Neural cell (in vitro differentiated cells): ENCODE results near the gene ABRAXAS1. TPM values are rescaled to one million over a fixed set of nuclear protein-coding genes. Genes with fewer than 3 reads are reported as not detected.

Experiments used
- H2AFZ ChIP-seq: fragments of 200-600, 300-800 bp; sonication (generic), shearing (Covaris generic); 2 replicates; pipeline ENCODE4 v1.6.0; 2014; ENCODE audit warnings: low read depth, mild to moderate bottlenecking, antibody characterized with exemption, low read length, moderate library complexity
- H3F3A ChIP-seq: fragments of 200-600 bp; shearing (Covaris generic); 2 replicates; pipeline ENCODE4 v1.6.1; 2016; ENCODE audit warnings: mild to moderate bottlenecking, moderate library complexity, mixed read lengths, antibody characterized with exemption, low read length; ENCODE audit not compliant: insufficient read depth, poor library complexity, severe bottlenecking
- H3K27ac ChIP-seq: fragments of 200-600, 300-800 bp; sonication (generic), shearing (Covaris generic); 2 replicates; pipeline ENCODE4 v1.5.1; 2014; ENCODE audit warnings: mild to moderate bottlenecking, low read length, moderate library complexity
- H3K27me3 ChIP-seq: fragments of 300-800, 200-600 bp; sonication (generic), shearing (Covaris generic); 2 replicates; pipeline ENCODE4 v1.6.0; 2014; ENCODE audit warnings: mild to moderate bottlenecking, low read depth, low read length, moderate library complexity; ENCODE audit not compliant: insufficient read depth
- H3K36me3 ChIP-seq: fragments of 300-800, 200-600 bp; sonication (generic), shearing (Covaris generic); 2 replicates; pipeline ENCODE4 v1.5.1; 2014; ENCODE audit warnings: mild to moderate bottlenecking, antibody characterized with exemption, low read length, moderate library complexity; ENCODE audit not compliant: insufficient read depth
- H3K4me2 ChIP-seq: fragments of 300-800, 200-600 bp; sonication (generic), shearing (Covaris generic); 2 replicates; pipeline ENCODE4 v1.6.0; 2014; ENCODE audit warnings: mild to moderate bottlenecking, low read length
- H3K4me3 ChIP-seq: fragments of 300-800, 200-600 bp; sonication (generic), shearing (Covaris generic); 2 replicates; pipeline ENCODE4 v1.5.1; 2014; ENCODE audit warnings: mild to moderate bottlenecking, low read length, moderate library complexity
- H3K79me2 ChIP-seq: fragments of 200-600 bp; shearing (Covaris generic); replicated peaks from 2 replicates; pipeline ENCODE4 v1.6.0; 2014; ENCODE audit warnings: mild to moderate bottlenecking, low read length, moderate library complexity; ENCODE audit not compliant: insufficient read depth
- H3K9ac ChIP-seq: fragments of 300-800, 200-600 bp; sonication (generic), shearing (Covaris generic); 2 replicates; pipeline ENCODE4 v1.6.1; 2016; ENCODE audit warnings: mild to moderate bottlenecking, low read length, mixed read lengths
- H3K9me2 ChIP-seq: fragments of 200-600 bp; shearing (Covaris generic); 2 replicates; pipeline ENCODE4 v1.6.1; 2016; ENCODE audit warnings: mild to moderate bottlenecking, low read length, mixed read lengths; ENCODE audit not compliant: insufficient read depth
- H3K9me3 ChIP-seq: fragments of 200-600, 300-800 bp; sonication (generic), shearing (Covaris generic); 2 replicates; pipeline ENCODE4 v1.6.1; 2016; ENCODE audit warnings: mild to moderate bottlenecking, mixed run types, low read length, moderate library complexity, mixed read lengths
- H4K20me1 ChIP-seq: fragments of 200-600 bp; shearing (Covaris generic); 2 replicates; pipeline ENCODE4 v1.6.1; 2016; ENCODE audit warnings: mild to moderate bottlenecking, mixed run types; ENCODE audit not compliant: insufficient read depth
- EP300 ChIP-seq: fragments of 450-650 bp; conservative IDR thresholded peaks from 2 replicates; pipeline ENCODE4 v1.6.1; 2014; ENCODE audit warnings: antibody characterized with exemption, mild to moderate bottlenecking, moderate library complexity; ENCODE audit not compliant: poor library complexity, severe bottlenecking
- EZH2 ChIP-seq: fragments of 200-600, 300-800 bp; shearing (Covaris generic), sonication (generic); IDR thresholded peaks from 2 replicates; pipeline ENCODE4 v1.6.1; 2014; ENCODE audit warnings: antibody characterized with exemption, low read length, borderline replicate concordance, mild to moderate bottlenecking; ENCODE audit not compliant: insufficient read depth, poor library complexity, severe bottlenecking
- MXI1 ChIP-seq: fragments of 450-650 bp; conservative IDR thresholded peaks from 2 replicates; pipeline ENCODE4 v1.6.1; 2014; ENCODE audit warnings: antibody characterized with exemption, mild to moderate bottlenecking; ENCODE audit not compliant: poor library complexity, severe bottlenecking
- POLR2AphosphoS5 ChIP-seq: IDR thresholded peaks from 2 replicates; pipeline ENCODE4 v1.6.1; 2012
- RAD21 ChIP-seq: fragments of 450-650 bp; conservative IDR thresholded peaks from 2 replicates; pipeline ENCODE4 v1.6.1; 2014; ENCODE audit warnings: antibody characterized with exemption, mild to moderate bottlenecking, moderate library complexity
- REST ChIP-seq: IDR thresholded peaks from 2 replicates; pipeline ENCODE4 v1.6.1; 2012; ENCODE audit warnings: borderline replicate concordance
- SMC3 ChIP-seq: fragments of 450-650 bp; conservative IDR thresholded peaks from 2 replicates; pipeline ENCODE4 v1.6.1; 2014; ENCODE audit warnings: antibody characterized with exemption, mild to moderate bottlenecking, moderate library complexity; ENCODE audit not compliant: poor library complexity
- TAF1 ChIP-seq: IDR thresholded peaks from 2 replicates; pipeline ENCODE4 v1.6.1; 2012; ENCODE audit warnings: low read depth
- polyA plus RNA-seq: library from polyadenylated mRNA; depleted of rRNA; stranded (reverse); fragments of >200 nt; gene quantifications from 2 replicates; pipeline ENCODE4 v1.2.3, GENCODE V29; 2014
- TF ChIP-seq, protein P1 (sequence below): fragments of 450-650 bp; IDR thresholded peaks from 2 replicates; pipeline ENCODE4 v1.5.1; 2014; ENCODE audit warnings: antibody characterized with exemption, mild to moderate bottlenecking, moderate library complexity; ENCODE audit not compliant: poor library complexity, severe bottlenecking

ABRAXAS1 gene
- polyA plus RNA-seq, 1 donor from 2014 or later = 1.1 TPM

DNA sequence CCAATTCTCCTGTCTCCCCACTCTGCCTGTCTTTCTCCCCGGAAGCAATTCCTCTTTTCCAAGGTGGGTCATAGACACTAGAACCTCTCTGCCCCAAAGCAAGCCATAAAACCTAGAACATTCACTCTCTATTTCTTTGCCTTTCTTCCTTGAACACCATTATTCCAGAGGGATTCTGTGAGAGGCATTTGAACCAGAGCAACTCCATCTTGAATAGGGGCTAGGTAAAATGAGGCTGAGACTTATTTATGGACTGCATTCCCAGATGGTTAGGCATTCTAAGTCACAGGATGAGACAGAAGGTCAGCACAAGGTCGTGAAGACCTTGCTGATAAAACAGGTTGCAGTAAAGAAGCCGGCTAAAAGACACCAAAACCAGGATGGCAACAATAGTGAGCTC lies 37.3 kb upstream of the ABRAXAS1 start:
- no peaks in the 10 kb centered on the region for H3K27me3 ChIP-seq
- no peak for TF ChIP-seq RAD21
- TF ChIP-seq, protein P1, sequence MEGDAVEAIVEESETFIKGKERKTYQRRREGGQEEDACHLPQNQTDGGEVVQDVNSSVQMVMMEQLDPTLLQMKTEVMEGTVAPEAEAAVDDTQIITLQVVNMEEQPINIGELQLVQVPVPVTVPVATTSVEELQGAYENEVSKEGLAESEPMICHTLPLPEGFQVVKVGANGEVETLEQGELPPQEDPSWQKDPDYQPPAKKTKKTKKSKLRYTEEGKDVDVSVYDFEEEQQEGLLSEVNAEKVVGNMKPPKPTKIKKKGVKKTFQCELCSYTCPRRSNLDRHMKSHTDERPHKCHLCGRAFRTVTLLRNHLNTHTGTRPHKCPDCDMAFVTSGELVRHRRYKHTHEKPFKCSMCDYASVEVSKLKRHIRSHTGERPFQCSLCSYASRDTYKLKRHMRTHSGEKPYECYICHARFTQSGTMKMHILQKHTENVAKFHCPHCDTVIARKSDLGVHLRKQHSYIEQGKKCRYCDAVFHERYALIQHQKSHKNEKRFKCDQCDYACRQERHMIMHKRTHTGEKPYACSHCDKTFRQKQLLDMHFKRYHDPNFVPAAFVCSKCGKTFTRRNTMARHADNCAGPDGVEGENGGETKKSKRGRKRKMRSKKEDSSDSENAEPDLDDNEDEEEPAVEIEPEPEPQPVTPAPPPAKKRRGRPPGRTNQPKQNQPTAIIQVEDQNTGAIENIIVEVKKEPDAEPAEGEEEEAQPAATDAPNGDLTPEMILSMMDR = no peak
- no peak for TF ChIP-seq POLR2AphosphoS5
- no peak for TF ChIP-seq REST
- TF ChIP-seq SMC3 = no peak
- no peak for TF ChIP-seq EZH2
- TF ChIP-seq EP300 = no peak
- no peak for TF ChIP-seq MXI1
- no peak overlapping the region for H2AFZ ChIP-seq
- no peaks in the 10 kb centered on the region for H4K20me1 ChIP-seq
- H3F3A ChIP-seq = no peaks in the 10 kb centered on the region
- no peaks in the 10 kb centered on the region for H3K9me2 ChIP-seq
- no peaks in the 10 kb centered on the region for H3K79me2 ChIP-seq
- H3K4me3 ChIP-seq = no peak overlapping the region
- no peak overlapping the region for H3K9ac ChIP-seq
- H3K4me2 ChIP-seq = no peak overlapping the region
- no peak overlapping the region for H3K27ac ChIP-seq
- H3K9me3 ChIP-seq = no peaks in the 10 kb centered on the region
- H3K36me3 ChIP-seq = no peaks in the 10 kb centered on the region

DNA sequence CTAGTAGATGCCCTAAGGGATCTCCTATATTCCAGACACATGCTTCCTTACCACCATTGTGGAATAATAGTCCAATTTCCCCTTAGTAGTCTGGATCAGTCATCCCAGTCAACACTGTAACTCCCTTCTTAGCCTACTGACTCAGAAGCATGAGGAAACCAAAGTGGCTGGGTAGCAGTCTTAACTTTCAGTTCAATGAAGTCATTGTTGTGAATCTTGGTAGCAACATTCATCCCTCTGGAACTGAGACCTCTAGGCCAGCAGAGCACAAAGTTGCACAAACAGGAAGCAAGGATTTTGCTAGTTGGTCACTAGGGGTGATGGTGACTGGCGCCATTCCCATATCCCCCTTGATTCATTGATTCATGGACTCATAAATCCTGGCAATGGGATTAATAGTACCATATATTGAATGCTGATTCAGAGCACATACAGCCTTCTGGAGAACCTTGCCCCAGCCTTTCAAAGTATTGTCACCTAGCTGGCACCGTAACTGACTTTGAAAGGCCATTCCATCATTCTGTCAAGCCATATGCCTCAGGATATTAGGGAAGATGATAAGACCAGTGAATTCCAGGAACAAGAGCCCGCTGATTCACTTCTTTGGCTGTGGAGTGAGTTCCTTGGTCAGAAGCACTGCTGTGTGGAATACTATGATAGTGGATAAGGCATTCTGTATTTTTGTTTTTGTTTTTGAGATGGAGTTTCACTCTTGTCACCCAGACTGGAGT lies 31.3 kb upstream of the ABRAXAS1 start:
- H3K9me2 ChIP-seq = no peaks in the 10 kb centered on the region
- H3K4me3 ChIP-seq = no peak overlapping the region
- no peaks in the 10 kb centered on the region for H3K9me3 ChIP-seq
- no peaks in the 10 kb centered on the region for H3K79me2 ChIP-seq
- no peak for TF ChIP-seq EP300
- TF ChIP-seq MXI1 = no peak
- TF ChIP-seq, protein P1 = no peak
- no peak for TF ChIP-seq TAF1
- no peak for TF ChIP-seq REST
- TF ChIP-seq SMC3 = no peak
- TF ChIP-seq RAD21 = no peak
- no peak for TF ChIP-seq POLR2AphosphoS5
- TF ChIP-seq EZH2 = no peak
- H3K4me2 ChIP-seq = no peak overlapping the region
- H3K27ac ChIP-seq = no peak overlapping the region
- H3K27me3 ChIP-seq = no peaks in the 10 kb centered on the region
- no peaks in the 10 kb centered on the region for H3K36me3 ChIP-seq
- no peak overlapping the region for H3K9ac ChIP-seq
- no peaks in the 10 kb centered on the region for H4K20me1 ChIP-seq
- H3F3A ChIP-seq = no peaks in the 10 kb centered on the region
- no peak overlapping the region for H2AFZ ChIP-seq
